Fibroblast of the conjunctiva (primary cell): Measurements from ENCODE around the gene OR6N1.

Source experiments
- DNase-seq: peaks from one replicate; pipeline ENCODE4 v3.0.0-alpha.2; 2010; ENCODE audit warnings: low read depth

Gene OR6N1

GRCh38 chr1:158752155-158752712 lies 19.8 kb downstream of the OR6N1 start:
- DNase-seq = no peak

DNA sequence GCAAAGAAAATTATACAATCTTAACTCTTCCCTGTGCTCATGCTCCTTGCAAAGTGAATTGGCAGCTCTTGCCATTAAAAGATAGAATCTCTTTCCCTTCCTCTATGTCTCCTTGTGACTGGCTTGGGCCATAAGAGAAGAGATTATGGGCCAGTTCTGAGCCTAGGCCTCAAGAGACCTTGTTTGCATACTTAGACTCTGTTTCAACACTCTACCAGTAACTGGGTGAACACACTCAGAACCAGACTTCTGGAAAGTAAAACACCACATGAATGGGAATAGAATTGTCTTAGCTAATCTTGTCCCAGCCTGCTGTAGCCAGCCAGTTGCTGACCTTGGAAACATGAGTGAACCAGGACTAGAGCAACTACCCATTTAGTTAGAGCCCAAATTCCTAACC lies 36.1 kb downstream of the OR6N1 start:
- no peak for DNase-seq

GRCh38 chr1:158732524-158732923 lies 39.5 kb downstream of the OR6N1 start:
- DNase-seq = no peak

GRCh38 chr1:158731707-158732106 lies 40.3 kb downstream of the OR6N1 start:
- DNase-seq = no peak

DNA sequence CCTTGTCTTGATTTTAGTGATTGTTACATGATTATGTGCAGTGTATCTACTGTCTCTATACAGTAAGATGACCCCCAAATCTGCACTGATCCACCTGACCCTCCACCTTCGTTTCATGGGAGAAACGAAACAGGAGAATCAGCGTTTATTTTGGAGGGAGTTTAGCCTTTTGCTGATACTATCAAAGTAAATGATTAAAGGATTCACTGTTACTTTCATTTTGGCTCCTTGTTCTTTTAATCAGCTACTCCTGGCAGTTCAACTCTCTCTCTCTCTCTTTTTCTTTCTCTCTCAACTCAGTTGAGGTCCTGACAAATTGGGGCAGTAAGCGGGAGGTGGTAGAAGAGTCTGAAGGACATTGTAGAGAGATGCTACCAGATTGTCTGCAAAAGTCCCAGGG lies 41.5 kb downstream of the OR6N1 start:
- DNase-seq = no peak

DNA sequence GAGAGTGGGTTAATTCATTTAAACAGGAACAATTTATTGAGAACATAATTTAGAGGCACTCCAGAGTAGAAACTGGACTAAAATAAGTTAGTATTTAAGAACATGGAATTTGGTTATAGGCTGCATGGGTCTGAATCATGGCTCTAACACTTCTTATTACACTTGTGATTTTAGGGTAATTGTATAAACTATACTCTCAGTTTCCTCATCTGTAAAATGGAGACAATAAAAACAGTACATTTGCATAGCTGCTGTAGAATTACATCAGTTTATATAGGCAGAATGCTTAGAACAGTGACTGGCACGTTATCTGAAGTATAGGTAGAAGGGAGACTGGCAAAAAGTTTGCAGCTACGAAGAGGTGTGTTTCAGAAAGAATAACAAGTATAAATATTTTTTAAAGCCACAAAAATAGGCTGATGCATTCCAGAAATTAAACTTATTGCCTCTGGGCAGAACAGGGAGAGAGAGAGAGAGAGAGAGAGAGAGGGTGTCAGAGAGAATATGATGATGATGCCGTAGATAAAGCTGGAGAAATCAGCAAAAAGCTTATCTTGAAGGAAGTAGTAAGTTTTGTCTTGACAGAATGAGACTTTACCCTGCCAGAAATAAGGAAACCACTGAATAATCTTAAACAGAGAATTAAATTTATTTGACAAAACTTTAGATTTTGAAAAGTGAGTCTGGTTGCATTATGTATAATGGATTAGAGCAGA lies 43.3 kb downstream of the OR6N1 start:
- DNase-seq = no peak

- no peak for DNase-seq
Observed at GRCh38 chr1:158724442-158724841, 47.6 kb downstream of the OR6N1 start.

DNA sequence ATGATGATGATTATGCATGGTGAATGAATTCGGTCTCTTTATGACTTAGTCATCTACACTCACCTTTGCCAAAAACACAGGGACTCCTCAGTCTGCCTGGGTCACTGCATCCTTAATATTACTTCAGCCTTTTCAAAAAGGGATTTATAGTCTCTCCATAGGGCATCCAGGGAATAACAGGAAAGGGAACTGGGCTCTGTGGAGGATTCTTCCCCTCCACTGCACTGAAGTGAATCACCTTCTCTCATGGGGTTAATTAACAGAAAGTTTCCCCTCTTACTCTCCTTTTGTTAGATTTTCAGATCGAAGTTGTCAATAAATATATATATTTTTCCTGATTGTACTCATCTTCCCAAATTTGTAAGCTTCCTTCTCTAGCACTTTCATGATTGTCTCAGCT lies 51.4 kb downstream of the OR6N1 start, which contains the start of gene OR6K3:
TSS of gene OR6K3 (minus strand) at position 101 of the 400 bp plus-strand sequence. CDS start 2,605 bp downstream, outside the sequence.
- DNase-seq = no peak

DNA sequence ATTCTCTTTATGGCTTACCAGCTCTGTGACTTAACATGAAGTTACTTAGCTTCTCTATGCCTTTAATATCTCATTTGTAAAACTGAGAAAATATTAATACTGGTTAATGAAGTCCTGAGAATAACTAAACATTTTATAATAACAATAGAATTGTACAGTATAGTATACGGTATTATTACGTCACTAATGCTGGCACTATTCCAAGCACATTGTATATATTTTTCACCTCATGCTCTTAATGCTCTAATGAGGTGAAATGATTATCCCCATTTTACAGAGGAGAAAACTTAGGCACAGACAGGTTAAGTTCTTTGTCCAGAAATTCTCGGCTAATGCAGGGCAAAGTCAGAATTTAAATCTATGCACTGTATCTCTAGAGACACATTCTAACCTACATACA lies 52.3 kb downstream of the OR6N1 start:
- DNase-seq = no peak

GRCh38 chr1:158717344-158717743 lies 54.7 kb downstream of the OR6N1 start:
- DNase-seq = no peak

DNA sequence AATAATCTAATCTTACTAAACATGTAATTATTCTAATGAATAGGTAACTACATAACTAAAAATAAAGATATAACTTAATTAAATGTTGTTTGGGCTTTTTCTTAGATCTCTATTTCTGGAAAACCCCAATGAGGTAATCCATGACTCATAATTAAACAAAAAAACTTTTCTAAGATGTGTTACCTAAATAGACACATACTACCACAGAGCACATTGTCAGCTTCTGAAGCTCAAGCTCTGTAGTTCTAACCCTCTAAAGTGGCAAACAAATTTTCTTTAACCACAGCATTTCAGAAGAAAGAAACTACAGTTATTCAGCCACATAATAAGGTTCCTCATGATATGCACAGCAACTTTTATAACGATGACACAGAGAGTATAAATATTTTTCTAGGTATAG lies 55.7 kb downstream of the OR6N1 start:
- no peak for DNase-seq

- no peak for DNase-seq
Observed at GRCh38 chr1:158714754-158715153, 57.2 kb downstream of the OR6N1 start.
